H1 (cell line): ENCODE results near the gene NLK.

Experiments
- ASH2L ChIP-seq: fragments of 200-600, 300-600 bp; sonication (generic); IDR thresholded peaks from one replicate; pipeline ENCODE4 v1.7.1; 2017; ENCODE audit warnings: low read length
- CBX5 ChIP-seq: fragments of 300-800, 300-1000 bp; sonication (generic); IDR thresholded peaks from 2 replicates; pipeline ENCODE4 v1.7.1; 2016; ENCODE audit warnings: antibody characterized with exemption, low read length, low read depth
- EZH2 ChIP-seq: fragments of 200-600 bp; sonication (generic); IDR thresholded peaks from 2 replicates; pipeline ENCODE4 v1.7.1; 2012; ENCODE audit warnings: low read depth, mild to moderate bottlenecking, moderate library complexity, low read length, inconsistent platforms; ENCODE audit not compliant: severe bottlenecking
- JUN ChIP-seq: IDR thresholded peaks from 2 replicates; pipeline ENCODE4 v1.6.1; 2011; ENCODE audit warnings: low read depth, mild to moderate bottlenecking, improper control_type of control experiment, low read length
- POLR2A ChIP-seq, 2 experiments: IDR thresholded peaks; 1 replicate in 1 of 2; 2 replicates in 1 of 2; pipeline ENCODE4 v1.6.1; 2011; ENCODE audit warnings: low read depth in 2 of 2, low read length in 2 of 2, mild to moderate bottlenecking in 2 of 2; ENCODE audit errors: control extremely low read depth in 1 of 2
- POLR2AphosphoS5 ChIP-seq: IDR thresholded peaks from 2 replicates; pipeline ENCODE4 v1.6.1; 2011; ENCODE audit warnings: low read depth, low read length
- RFX5 ChIP-seq: IDR thresholded peaks from 2 replicates; pipeline ENCODE4 v1.6.1; 2011; ENCODE audit warnings: low read depth, low read length, improper control_type of control experiment, borderline replicate concordance
- TAF7 ChIP-seq: optimal IDR thresholded peaks from 2 replicates; pipeline ENCODE3; 2011; ENCODE audit warnings: low read depth, mild to moderate bottlenecking, inconsistent platforms, low read length, moderate library complexity, borderline replicate concordance
- YY1 ChIP-seq: IDR thresholded peaks from 2 replicates; pipeline ENCODE4 v1.6.1; 2011; ENCODE audit warnings: low read depth, mild to moderate bottlenecking, low read length
- TF ChIP-seq, protein P1 (sequence below), 3 experiments: IDR thresholded peaks; 1 replicate in 2 of 3; 2 replicates in 1 of 3; pipeline versions ENCODE4 v1.5.1 to v1.6.1; 2011; ENCODE audit warnings: low read length in 3 of 3, mild to moderate bottlenecking in 3 of 3, inconsistent platforms in 2 of 3, low read depth in 1 of 3, moderate library complexity in 1 of 3; ENCODE audit not compliant: insufficient read depth in 1 of 3; ENCODE audit errors: control extremely low read depth in 1 of 3

DNA sequence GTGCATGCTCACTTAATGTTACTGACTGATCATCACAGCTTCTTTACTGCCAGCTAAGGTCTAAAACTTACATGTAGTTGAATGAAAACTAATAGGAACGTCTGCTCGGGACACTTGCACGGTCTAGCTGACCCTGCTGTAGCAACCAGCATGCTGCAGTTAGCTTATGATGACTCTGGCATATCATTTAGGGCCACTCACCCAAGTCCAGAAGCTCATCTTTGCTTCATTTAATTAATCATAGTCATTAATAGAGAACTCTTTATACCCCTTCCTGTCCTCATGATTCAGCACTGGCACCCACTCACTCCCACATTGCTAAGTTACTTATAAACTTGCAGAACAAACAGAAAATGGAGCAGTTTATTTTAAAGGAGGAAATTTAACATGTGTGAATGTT lies 136.3 kb downstream of the NLK start:
- TF ChIP-seq, protein P1, sequence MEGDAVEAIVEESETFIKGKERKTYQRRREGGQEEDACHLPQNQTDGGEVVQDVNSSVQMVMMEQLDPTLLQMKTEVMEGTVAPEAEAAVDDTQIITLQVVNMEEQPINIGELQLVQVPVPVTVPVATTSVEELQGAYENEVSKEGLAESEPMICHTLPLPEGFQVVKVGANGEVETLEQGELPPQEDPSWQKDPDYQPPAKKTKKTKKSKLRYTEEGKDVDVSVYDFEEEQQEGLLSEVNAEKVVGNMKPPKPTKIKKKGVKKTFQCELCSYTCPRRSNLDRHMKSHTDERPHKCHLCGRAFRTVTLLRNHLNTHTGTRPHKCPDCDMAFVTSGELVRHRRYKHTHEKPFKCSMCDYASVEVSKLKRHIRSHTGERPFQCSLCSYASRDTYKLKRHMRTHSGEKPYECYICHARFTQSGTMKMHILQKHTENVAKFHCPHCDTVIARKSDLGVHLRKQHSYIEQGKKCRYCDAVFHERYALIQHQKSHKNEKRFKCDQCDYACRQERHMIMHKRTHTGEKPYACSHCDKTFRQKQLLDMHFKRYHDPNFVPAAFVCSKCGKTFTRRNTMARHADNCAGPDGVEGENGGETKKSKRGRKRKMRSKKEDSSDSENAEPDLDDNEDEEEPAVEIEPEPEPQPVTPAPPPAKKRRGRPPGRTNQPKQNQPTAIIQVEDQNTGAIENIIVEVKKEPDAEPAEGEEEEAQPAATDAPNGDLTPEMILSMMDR (IDR thresholded peaks at IDR 0.05; ENCODE audit: control extremely low read depth in 1 of 3, insufficient read depth in 1 of 3, low read depth in 1 of 3, low read length in 3 of 3) = no peak
- no peak for TF ChIP-seq ASH2L
- TF ChIP-seq JUN = no peak
- TF ChIP-seq POLR2AphosphoS5 = no peak
- TF ChIP-seq RFX5 = no peak
- no peak for TF ChIP-seq TAF7
- no peak for TF ChIP-seq CBX5
- TF ChIP-seq YY1 = no peak
- no peak for TF ChIP-seq POLR2A (IDR thresholded peaks at IDR 0.05; ENCODE audit: control extremely low read depth in 1 of 2, low read depth in 2 of 2, low read length in 2 of 2)
- TF ChIP-seq EZH2 = no peak
